ENCODE data around the gene RHAG. TPM values are rescaled to one million over a fixed set of nuclear protein-coding genes. Genes with fewer than 3 reads are reported as not detected.
"Not testable (repeated sequence)": the region's sequence is repeated elsewhere in the genome, so short reads cannot be mapped to it uniquely, and the experiment has no call there.

The RHAG gene
- total and polyA plus RNA-seq, 2 of the 8 experiments (the other 6 are each of a cell fraction or from before 2014, with no cell fraction given), result not detected

GRCh38 chr6:49664054-49664453, 27.4 kb upstream of the RHAG start:
- H3K23me2 ChIP-seq (ENCODE audit: low read depth, low read length); H2BK20ac ChIP-seq (ENCODE audit: low read length); H4K20me1 ChIP-seq (replicated peaks in 1 of 2; ENCODE audit: control insufficient read depth in 1 of 2, insufficient read depth in 2 of 2, low read length in 2 of 2); H2BK120ac ChIP-seq (replicated peaks; ENCODE audit: low read depth, low read length); H2BK12ac ChIP-seq (ENCODE audit: low read depth, low read length); H2AFZ ChIP-seq (ENCODE audit: low read length); H3K79me1 ChIP-seq (ENCODE audit: low read depth, low read length); CTCF ChIA-PET (ENCODE audit: partially characterized antibody); H3K4me1 ChIP-seq (replicated peaks in 1 of 4; ENCODE audit: control insufficient read depth in 3 of 4, insufficient read depth in 4 of 4, low read length in 3 of 4); H3K23ac ChIP-seq (ENCODE audit: insufficient read length); H3K56ac ChIP-seq (replicated peaks; ENCODE audit: insufficient read length, low read depth, low read length); H3K4me2 ChIP-seq (ENCODE audit: insufficient read depth in 1 of 2, low read depth in 2 of 2, low read length in 2 of 2); H3K4me3 ChIP-seq (ENCODE audit: extremely low read depth in 1 of 4, insufficient read depth in 2 of 4, low read depth in 3 of 4, low read length in 4 of 4); H3K36me3 ChIP-seq (ENCODE audit: control insufficient read depth in 2 of 4, insufficient read depth in 4 of 4, low read length in 3 of 4); H4K91ac ChIP-seq (replicated peaks; ENCODE audit: insufficient read length, low read length); H3K9ac ChIP-seq (replicated peaks in 1 of 4; ENCODE audit: extremely low read depth in 1 of 4, low read depth in 3 of 4, low read length in 3 of 4); H4K5ac ChIP-seq (ENCODE audit: insufficient read length, low read depth, low read length); H3K18ac ChIP-seq (ENCODE audit: extremely low read depth, low read length); H3K4ac ChIP-seq (replicated peaks; ENCODE audit: insufficient read length, low read depth, low read length); H3K27me3 ChIP-seq (replicated peaks in 1 of 4; ENCODE audit: control insufficient read depth in 3 of 4, extremely low read depth in 1 of 4, insufficient read depth in 3 of 4, low read length in 3 of 4); H3K79me2 ChIP-seq (ENCODE audit: control insufficient read depth in 1 of 2, insufficient read depth in 2 of 2, low read length in 2 of 2); POLR2A ChIA-PET (ENCODE audit: partially characterized antibody); H2BK15ac ChIP-seq (ENCODE audit: low read length); FAIRE-seq; H3K27ac ChIP-seq (ENCODE audit: low read depth, low read length); H2BK5ac ChIP-seq (ENCODE audit: low read depth, low read length); DNase-seq (ENCODE audit: low read depth in 1 of 2, low spot score in 2 of 2); H3K14ac ChIP-seq (ENCODE audit: insufficient read length); H3K9me3 ChIP-seq (ENCODE audit: insufficient read depth in 2 of 2, low read depth in 1 of 2, low read length in 1 of 2); H4K8ac ChIP-seq (ENCODE audit: extremely low read depth, insufficient read depth, low read length); H2AK5ac ChIP-seq (ENCODE audit: low read depth, low read length): not testable (repeated sequence)
- WGBS, 2 experiments (ENCODE audit: extremely low coverage in 1 of 2, insufficient coverage in 1 of 2, insufficient read length in 1 of 2, insufficient replicate concordance in 2 of 2, low coverage in 1 of 2, low lambda C conversion rate in 2 of 2, missing lambda C conversion rate in 1 of 2), result 83% methylated on average over 1 of the region's 1 CpG; no CpG with 5 or more reads in 1 of the 2 experiments
